ENCODE measurements around the gene EGLN2. TPM values are rescaled to one million over a fixed set of nuclear protein-coding genes. Genes with fewer than 3 reads are reported as not detected.

Gene EGLN2
- total RNA-seq, 1 donor from 2014 or later: 98.5 TPM

Other genes starting within 250 kb of the EGLN2 start
- gene SHKBP1, start 222.3 kb upstream of the EGLN2 start, total RNA-seq: 125 and 136 TPM in 2 replicates
- gene LTBP4, start 197.8 kb upstream of the EGLN2 start, total RNA-seq: 101 and 104 TPM in 2 replicates
- gene NUMBL, start 108.5 kb upstream of the EGLN2 start, total RNA-seq: 18.0 and 27.0 TPM in 2 replicates
- 33.5 and 36.7 TPM in 2 replicates for gene COQ8B, start 82.3 kb upstream of the EGLN2 start, total RNA-seq
- 7.4 and 8.4 TPM in 2 replicates for gene ITPKC, start 82.1 kb upstream of the EGLN2 start, total RNA-seq
- 13.2 and 14.2 TPM in 2 replicates for gene ACTMAP, start 48.7 kb upstream of the EGLN2 start, total RNA-seq
- 257 and 267 TPM in 2 replicates for gene SNRPA, start 48.0 kb upstream of the EGLN2 start, total RNA-seq
- gene MIA, start 23.7 kb upstream of the EGLN2 start, total RNA-seq: 0.69 TPM in 1 of 2 replicates, not detected in the other
- gene RAB4B, start 20.9 kb upstream of the EGLN2 start, total RNA-seq: 50.1 and 50.4 TPM in 2 replicates
- not detected in 2 replicates for gene CYP2A6, start 51.3 kb downstream of the EGLN2 start, total RNA-seq
- gene CYP2A7, start 83.0 kb downstream of the EGLN2 start, total RNA-seq: not detected in 2 replicates
- gene CYP2B6, start 192.1 kb downstream of the EGLN2 start, total RNA-seq: not detected in 2 replicates

Data from activated T-helper 2 cell treated with anti-CD3 and anti-CD28 coated beads, Interferon-gamma antibody, Interleukin-2, Interleukin-4, amounts not matched to agents 10 μg/mL and 5 μg/mL and 100 μg/mL, durations not matched to agents 14 hours and 24 hours and 36 hours (primary cell).